Endometrium (tissue), 2 donors: ENCODE data around the gene CIC.

Experiments
- FAIRE-seq: peaks from 2 replicates; lab custom pipeline; 2012; peaks lifted over from hg19 to GRCh38; lab: Jason Lieb, UNC
- donor health status: control.
- donor health status: control.

CIC gene

DNA sequence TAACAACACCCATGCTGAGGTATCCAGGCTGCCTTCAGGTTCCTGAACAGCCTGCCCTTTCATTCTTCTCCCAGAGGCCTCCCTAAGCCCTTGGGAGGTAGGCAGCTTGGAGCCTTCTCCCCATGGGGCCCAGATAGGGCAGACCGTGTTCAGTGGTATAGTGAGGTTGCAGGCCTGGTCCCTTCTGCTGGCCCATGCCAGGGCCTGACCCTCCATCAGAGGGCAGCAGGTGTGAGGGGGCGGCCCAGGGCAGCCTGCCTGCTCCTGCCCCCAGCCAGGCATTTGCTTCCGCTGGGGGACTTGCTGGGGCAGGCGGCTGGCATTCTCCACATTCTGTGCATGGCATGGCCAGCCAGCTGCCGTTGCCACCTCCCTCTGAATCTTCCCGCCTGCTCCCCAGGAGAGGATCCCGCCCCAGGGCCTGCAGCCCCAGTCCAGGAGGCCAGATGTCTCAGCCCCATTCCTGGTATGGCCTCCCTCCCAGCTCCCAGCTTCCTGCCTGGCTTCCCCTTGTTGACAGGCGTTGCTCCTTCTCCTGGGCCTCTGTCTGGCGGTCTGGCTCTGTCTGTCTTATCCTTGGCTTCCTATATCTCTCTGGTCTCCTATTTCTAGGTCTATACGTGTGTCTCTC is 8.9 kb downstream of the CIC start:
- FAIRE-seq, result no peak

DNA sequence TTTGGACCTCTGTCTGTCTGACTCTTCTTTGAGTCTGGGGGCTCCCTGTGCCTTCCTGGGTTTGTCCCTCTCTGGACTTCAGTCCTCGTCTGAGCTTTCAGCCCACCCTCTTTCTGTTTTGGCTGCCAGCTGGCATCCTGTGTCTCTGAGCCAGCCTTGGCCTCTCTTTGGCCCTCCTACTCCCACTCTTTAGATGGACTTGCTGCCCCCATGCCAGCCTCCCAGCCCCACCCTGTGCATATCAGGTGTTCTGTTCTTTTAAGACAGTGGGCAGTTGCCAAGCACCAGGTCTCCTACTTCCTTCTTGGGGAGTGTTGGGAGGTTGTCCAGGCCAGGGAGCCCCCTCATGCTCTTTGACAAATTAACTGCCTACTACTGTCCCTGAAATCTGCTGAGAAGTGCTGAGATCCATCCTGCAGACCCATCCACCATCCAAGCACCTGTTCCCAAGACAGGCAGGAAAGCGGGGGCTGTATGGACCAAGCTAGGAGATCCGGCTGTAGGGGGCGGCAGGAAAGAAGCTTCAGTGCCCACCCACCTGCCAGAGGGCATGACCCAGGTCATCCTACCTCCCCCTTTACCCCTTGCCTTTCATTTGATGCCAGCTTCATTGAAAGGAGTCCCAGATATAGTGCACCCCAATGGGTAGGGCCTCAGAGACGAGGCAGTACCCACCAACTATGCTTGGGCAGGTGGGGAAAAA is 9.6 kb downstream of the CIC start:
- no peak for FAIRE-seq

DNA sequence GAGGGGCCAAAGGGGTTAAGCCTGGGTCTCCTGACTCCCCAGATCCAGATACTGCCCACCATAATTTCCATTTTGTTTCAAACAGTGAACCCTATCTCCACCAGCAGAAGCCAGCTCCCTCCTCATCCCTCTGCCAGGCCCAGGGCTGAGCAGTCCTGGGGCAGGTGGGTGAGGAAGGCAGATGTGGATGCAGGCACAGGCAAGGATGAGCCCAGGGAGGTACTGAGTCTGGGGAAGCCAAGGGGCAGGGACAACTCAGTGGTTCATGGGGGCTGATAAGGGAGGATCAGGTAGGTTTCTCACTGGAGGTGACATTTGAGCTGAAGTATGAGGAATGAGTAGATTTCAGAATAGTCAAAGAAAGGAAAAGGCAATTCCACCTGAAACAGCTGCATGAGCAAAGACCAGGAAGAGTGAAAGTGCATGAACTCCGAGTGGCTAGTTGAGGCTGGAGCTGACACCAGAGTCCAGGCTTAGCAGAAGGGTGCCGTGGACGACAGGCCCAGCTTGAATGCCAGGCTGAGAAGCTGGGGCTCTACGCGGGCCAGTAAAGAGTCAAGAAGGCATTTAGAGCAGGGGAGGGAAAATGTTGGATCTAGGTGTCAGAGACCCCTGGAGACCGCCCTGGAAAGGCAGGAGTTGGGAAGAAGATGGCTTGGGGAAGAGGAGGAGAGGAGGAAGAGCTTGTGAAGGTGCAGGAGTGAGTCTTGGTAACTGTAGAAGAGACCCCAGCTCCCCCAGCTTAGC is 10.3 kb downstream of the CIC start:
- no peak for FAIRE-seq

DNA sequence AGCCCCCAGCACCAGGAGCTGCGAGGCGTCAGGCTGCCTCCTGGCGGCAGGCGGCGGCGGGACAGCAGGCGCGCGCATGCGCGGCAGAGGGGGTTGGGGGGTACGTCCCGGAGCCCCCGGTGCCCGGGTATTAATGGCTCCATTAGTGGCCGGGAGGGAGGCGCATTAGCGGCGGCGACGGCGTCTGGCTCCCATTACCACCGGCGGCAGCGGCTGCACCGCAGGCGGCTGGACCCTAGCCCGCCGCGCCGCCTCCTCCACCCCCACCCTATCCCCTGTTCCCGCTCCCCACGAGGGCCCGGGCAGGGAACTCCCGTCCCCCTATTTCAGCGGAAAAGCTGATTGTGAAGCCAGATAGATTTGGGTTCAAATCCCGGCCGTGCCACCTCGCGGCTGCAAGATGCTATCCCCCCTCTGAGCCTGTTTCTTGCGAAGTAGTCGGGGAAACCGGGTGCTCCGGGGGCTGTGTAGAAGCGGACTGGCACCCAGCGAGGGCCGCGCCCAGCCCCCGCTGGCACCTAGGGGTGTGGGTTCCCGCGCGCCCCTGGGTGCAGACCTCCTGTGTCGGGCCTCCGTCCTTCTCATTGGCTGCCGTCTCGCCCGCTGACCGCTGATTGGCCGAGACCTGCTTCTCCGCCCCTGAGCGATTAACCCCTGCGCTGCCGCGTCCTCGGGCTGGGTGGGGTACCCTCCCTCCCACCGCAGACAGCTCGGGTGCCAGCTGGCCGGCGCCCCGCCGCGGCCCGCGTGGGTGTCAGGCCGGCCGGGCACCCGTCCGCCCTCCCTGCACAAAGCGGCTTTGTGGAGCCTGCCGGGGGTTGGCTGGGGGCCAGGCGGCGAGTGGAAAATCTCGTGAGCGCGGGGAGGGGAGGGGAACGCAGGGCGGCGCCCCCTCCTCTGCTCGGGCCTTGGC is 11.1 kb downstream of the CIC start:
- no peak for FAIRE-seq

DNA sequence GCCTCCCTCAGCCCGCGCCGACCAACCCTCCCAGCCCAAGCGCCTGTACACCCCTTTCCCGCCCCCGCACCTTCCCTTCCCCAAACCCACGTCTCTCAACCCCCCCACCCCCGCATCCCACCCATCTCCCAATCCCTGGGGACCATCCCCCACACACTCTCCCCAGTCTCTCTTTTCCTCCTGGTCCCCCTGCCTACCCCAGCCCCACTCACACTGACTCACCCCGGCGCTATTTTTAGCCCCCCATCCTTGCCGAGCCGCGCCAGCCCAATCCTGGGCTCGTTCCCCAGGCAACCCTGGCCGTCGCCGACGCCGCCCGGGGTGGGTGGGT is 11.7 kb downstream of the CIC start:
- no peak for FAIRE-seq

DNA sequence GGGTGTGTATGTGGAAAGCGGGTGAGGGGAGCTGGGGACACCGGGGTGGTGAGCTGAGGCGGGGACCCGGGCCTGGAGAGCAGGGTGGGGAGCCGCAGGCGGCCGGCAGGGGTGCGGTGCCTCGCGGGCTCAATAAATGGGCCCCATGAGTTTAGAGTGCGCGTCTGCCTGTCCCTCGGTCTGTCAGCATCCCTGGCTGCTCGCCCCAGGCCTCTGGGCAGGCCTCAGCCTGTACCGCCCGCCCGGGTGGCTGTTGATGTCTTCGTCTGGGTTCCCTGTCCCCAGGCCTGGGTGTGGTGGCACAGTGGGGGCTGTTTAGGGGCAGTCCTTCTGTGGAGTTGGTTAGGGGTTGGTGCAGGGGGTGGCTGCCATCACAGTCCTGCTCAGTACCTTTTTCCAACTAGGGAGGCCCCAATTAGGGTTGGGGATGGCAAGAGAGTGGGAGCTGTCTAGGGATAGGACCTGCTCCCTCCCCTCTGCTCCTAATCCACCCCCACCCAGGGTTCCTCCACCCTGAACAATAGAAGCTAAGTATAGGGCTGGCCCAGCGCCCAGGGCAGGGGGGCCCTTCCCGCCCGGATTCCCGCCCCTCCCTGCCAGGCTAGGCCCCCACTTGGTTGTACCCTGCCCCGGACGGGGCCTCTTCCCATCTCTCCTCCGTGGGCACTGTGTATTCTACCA is 12.2 kb downstream of the CIC start:
- FAIRE-seq, result no peak

DNA sequence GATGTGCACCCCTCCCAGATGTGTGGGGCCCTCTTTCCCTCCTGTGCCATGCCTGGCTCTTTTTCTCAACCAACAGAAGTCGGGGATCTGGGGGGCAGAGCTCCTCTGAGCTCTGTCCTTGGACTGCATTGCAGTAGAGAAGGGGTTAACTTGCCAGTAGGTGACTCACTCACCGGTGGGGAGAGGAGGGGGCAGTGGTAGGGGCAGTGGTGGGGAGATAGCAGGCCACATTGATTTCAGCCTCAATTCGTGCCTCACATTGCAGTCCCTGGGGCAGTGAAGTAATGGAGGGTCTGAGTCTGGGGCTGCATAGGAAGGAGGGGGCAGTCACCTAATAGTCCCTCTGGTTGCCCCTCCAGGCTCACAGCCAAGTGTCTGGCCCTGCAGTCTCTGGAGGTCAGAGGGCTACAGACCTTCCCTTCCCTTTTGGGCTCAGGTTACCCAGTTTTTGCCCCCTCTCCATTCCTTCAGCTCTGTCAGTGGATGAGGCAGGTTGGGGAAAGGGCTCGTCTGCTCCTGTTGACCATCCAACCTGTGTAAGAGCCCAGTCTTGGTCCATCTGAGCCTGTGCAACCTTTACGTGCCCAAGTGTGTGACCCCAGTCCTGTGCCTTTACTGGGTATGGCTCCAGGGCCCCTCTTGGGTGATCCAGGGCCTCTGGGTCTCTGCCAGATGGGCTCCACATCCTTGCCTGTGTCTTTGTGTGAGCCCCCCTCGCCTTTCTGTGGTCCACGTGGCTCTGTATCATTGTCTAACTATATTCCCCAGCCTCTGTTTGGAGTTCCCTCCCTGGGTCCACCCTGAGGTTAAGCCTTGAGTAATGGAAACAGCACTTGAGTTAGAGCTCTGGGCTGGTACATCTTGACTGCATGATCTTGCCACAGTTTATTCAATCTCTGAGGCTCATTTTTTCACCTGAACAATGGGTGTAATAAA is 13.0 kb downstream of the CIC start:
- FAIRE-seq, result no peak

DNA sequence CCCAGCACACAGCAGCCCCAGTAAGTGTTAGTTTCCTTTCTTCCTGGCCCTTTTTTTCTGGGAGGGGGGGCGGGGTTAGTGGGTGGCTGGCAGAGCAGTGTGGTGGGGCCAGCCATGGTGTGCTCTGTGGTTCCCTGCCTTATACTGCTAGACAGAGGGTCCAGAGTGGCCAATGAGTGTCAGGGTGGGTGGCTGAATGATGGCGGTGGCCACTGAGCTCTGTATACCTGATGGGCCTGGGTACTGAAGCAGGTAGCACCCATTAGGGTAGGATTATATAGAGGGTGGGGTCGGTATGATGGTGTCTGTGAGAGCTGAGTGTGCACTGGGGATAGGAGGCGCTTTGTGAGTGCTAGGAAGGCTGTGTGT is 13.8 kb downstream of the CIC start:
- FAIRE-seq, result no peak

DNA sequence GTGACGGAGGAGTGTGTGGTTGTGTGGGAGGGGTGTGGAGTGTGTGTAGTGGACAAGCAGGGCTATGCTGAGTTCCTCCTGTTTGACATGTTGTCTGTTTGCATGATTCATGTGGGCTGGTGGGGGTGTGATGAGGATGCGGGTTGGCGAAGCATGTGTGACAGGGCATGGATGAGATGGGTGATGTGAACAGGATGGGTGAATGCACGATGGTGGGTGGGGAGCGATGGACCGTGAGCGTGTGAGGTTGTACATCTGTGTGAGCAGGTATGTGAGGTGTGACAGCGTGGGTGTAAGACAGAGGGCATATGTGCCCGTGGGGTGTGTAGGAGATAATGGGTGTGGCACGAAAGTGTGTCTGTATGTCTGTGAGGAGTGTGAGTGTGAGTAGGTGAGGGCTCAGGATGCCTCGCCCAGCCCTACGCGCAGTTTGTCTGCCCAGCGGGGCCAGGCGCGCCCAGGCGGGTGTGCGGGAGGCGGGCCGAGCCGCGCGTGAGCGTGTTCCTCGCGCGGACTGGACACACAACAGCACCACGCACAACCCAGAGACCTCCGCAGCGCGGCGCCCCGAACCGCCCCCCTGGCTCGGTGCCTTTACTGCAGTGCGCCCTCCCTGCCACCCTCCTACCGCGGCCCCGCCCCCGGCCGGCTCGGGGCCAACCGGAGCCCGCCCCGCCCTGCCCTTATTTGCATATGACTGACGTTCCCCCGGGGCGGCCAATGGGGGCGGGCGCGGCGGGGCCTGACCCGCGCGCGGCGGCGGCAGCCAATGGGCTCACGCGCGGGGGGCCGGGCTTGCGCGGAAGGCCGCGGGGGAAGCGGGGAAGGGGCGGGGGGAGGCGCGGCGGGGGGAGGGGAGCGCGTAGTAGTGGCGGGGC is 14.4 kb downstream of the CIC start:
- no peak for FAIRE-seq

DNA sequence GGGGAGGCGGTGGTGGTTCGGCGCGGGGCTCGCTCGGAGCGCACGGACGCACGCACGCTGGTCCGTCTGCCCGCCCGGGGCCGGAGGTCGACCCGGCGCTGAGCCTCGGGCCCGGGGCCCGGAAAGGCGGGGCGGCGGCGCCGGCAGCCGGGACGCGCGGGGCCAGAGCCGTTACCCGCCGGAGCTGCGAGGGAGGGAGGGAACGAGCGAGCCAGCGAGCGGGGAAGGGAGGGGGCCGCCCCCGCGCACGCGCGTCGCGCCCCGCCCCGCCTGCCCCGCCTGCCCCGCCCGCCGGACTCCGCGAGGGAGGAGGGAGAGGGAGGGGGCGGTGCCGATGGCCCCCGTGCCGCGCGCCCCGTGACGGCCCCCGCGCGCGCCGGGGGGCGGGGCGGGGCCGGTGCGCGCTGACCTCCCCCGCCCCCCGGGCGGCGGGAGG is 15.0 kb downstream of the CIC start:
- FAIRE-seq, result no peak

DNA sequence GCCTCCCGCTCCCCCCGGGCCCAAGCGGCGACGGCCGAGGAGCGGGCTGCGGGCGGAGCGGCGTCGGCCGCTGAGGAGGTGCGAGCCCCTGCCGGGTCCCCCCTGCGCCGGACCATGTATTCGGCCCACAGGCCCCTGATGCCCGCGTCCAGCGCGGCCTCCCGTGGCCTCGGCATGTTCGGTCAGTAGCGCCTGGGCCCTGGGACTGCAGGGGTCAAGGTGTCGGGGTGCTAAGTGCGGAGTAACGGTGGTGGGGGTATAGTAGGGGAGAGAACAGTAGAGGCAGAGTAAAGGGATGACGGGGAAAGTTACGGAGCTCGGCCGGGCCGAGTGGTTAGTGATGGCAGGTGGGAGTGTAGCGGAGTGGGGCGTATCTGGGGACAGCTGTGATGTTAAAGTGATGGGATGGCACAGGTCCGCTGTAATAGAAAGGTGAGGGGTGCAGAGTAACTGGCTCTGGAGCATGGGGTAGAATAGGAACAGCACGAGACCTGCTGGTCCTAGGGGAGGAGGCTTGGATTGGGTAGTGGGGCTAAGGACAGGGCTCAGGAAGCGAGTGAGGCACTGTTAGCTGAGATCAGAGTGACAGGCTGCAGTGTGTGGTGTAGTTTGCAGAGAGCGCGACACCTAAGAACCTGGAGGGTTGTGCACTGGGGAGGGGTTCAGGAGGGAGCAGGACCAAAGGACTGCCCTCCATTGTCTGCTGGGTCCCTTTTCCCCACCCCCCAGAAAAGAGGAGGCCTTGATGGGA is 15.7 kb downstream of the CIC start:
- FAIRE-seq, result no peak

DNA sequence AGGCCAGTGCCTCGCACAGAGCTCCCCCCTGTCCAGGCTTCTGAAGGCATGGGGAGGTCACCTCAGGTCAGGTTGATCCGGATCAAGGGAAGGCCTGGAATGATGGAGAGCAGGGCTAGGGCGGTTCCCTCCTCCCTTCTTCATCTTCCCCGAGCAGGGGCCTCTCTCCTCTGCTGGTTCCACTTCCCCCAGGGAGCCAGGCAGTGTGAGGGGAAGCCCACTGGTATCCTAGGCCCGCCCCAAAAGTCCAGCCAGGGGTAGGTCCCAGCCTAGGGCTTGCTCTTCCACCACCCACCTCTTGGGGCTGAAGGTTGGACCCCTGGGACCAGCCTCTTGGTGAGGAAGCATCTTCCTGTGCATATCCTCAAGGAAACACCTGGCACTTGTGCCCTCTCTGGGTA is 16.5 kb downstream of the CIC start:
- FAIRE-seq, result no peak

DNA sequence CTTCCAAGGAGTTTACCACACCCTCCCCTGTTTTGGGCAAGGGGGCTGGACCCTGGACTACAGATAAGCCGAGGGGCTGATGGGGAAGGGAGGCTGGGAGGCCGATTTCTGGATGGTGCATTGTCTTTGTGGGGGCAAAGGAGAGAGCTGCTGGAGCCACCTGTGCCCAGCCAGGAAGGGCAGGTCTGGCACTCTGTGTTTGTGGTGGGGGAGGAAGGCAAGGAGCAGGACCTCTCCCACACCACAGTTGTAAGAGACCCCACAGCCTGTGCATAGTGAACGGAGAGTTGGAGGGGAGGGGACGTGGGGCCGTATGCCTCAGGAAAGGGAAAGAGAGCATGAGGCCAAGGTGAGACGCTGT is 16.9 kb downstream of the CIC start:
- FAIRE-seq, result no peak

DNA sequence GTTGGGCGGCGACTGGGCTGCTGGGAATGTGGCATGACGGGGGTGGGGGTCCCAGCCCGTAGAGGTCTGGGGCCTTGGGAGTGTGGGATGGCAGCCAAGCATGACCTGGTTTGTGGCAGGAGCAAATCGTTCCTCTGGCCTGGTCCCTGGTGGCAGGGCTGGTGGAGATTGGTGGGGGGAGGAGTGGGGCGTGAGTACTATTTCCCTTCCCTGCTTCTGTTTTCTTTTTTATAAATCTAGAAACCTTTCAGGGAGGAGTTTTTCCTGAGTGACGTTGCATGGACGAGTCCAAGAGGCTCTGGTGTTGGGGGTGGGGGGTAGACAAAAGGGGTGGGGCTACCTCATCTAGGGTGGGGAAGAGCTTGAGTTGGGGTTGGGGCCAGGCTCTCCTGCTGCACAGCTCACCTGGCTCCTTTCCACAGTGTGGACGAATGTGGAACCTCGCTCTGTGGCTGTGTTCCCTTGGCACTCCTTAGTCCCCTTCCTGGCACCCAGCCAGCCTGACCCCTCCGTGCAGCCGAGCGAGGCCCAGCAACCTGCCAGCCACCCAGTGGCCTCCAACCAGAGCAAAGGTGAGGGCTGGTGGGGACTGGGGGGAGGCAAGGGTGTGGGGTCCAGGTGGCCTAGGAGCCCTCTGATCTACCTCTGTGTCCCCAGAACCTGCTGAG is 17.4 kb downstream of the CIC start:
- no peak for FAIRE-seq

DNA sequence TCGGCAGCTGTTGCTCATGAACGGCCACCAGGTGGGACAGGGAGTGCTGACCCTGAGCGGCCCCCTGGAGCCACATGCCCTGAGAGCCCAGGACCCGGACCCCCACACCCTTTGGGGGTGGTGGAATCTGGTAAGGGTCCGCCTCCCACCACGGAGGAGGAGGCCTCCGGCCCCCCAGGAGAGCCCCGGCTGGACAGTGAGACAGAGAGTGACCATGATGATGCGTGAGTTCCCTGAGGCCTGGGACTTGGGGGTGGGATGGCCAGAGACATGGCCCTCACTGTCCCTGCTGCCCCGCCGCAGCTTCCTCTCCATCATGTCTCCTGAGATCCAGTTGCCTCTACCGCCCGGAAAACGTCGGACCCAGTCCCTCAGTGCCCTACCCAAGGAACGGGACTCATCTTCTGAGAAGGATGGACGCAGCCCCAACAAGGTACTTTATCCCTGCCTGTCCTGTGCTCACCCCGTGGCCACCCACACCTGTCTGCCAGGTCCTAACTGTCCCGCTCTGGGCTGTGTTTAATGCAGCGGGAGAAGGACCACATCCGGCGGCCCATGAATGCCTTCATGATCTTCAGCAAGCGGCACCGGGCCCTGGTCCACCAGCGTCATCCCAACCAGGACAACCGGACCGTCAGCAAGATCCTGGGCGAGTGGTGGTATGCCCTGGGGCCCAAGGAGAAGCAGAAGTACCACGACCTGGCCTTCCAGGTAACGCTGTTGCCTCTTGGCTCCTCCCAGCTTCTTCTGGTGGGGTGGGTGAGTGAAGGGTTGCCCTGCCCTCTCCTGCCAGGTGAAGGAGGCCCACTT is 18.2 kb downstream of the CIC start:
- FAIRE-seq, result no peak

DNA sequence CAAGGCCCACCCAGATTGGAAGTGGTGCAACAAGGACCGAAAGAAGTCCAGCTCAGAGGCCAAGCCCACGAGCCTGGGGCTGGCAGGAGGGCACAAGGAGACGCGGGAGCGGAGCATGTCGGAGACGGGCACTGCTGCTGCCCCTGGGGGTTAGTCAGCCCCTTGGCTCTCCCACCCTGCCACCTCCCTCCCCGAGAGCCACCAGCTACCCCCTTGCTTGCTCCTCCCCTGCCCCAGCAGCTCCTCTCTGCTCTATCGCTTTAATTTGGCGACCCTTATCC is 18.7 kb downstream of the CIC start:
- no peak for FAIRE-seq

DNA sequence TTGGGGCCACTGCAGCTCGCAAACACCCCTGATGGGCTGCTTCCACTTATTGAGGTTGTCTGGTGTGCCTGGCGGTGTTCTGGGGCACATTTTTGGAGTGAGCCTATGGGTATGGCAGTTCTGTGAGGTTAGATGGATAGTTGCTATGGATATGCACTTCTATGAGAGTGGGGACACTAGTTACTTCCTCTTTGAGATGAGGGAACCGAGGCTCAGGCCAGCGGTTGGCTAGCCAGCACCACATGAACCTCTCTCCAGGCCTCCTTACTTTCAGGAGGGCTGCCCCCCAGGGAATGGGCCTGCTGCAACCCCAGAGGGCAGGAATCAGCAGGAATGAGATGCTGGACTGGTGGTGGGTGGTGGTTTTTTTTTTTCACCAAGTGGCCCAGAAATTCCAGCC is 19.3 kb downstream of the CIC start:
- no peak for FAIRE-seq
